Suprapubic skin (tissue), 4 donors: ENCODE results near the gene FAM193A. TPM values are rescaled to one million over a fixed set of nuclear protein-coding genes. Genes with fewer than 3 reads are reported as not detected.

Source experiments
- DNase-seq, 2 donors: peaks; one replicate each; pipeline ENCODE4 v3.0.0-alpha.2; 2019; ENCODE audit warnings: low spot score in 2 of 2
- H3K27ac ChIP-seq: fragments of 200-600 bp; sonication (generic); one replicate; pipeline ENCODE4 v1.5.1; 2019
- H3K27me3 ChIP-seq: fragments of 200-600 bp; sonication (generic); one replicate; pipeline ENCODE4 v1.5.1; 2019
- H3K36me3 ChIP-seq: fragments of 200-600 bp; sonication (generic); one replicate; pipeline ENCODE4 v1.5.1; 2019
- H3K4me1 ChIP-seq: fragments of 200-600 bp; sonication (generic); one replicate; pipeline ENCODE4 v1.5.1; 2019
- H3K4me3 ChIP-seq: fragments of 200-600 bp; sonication (generic); one replicate; pipeline ENCODE4 v1.5.1; 2019; ENCODE audit warnings: mild to moderate bottlenecking
- H3K9me3 ChIP-seq: fragments of 200-600 bp; sonication (generic); one replicate; pipeline ENCODE4 v1.5.1; 2019
- EP300 ChIP-seq: sonication (generic); formaldehyde crosslinking; IDR thresholded peaks from one replicate; pipeline ENCODE4 v1.6.1; 2017; ENCODE audit warnings: antibody characterized with exemption
- POLR2A ChIP-seq, 2 donors: fragments of 450-650 bp; IDR thresholded peaks; one replicate each; pipeline ENCODE4 v1.6.1; 2017; ENCODE audit warnings: antibody characterized with exemption in 2 of 2, mild to moderate bottlenecking in 2 of 2, moderate library complexity in 2 of 2
- POLR2AphosphoS5 ChIP-seq, 3 donors: sonication (generic); formaldehyde crosslinking; IDR thresholded peaks; one replicate each; pipeline ENCODE4 v1.6.1; 2017; ENCODE audit warnings: antibody characterized with exemption in 3 of 3
- WGBS: methylation state at CpG from one replicate; pipeline ENCODE4 v1.1.5; 2018; 5-methylcytosine and 5-hydroxymethylcytosine counted together
- total RNA-seq, 4 donors: library from RNA; depleted of rRNA; stranded (reverse); fragments of >200 nt; gene quantifications; one replicate each; pipeline ENCODE4 v1.1.0, GENCODE V29; 2016
- TF ChIP-seq, protein P1 (sequence below), 2 donors: fragments of 200-600 bp in 1 of 2; fragments of 450-650 bp in 1 of 2; sonication (generic) in 1 of 2; IDR thresholded peaks; one replicate each; pipeline ENCODE4 v1.5.1; 2016 to 2019; ENCODE audit warnings: antibody characterized with exemption in 2 of 2, mild to moderate bottlenecking in 1 of 2, moderate library complexity in 1 of 2

Gene FAM193A
- total RNA-seq, 4 donors from 2014 or later: 23.6 to 45.0 (median 29.3) TPM

DNA sequence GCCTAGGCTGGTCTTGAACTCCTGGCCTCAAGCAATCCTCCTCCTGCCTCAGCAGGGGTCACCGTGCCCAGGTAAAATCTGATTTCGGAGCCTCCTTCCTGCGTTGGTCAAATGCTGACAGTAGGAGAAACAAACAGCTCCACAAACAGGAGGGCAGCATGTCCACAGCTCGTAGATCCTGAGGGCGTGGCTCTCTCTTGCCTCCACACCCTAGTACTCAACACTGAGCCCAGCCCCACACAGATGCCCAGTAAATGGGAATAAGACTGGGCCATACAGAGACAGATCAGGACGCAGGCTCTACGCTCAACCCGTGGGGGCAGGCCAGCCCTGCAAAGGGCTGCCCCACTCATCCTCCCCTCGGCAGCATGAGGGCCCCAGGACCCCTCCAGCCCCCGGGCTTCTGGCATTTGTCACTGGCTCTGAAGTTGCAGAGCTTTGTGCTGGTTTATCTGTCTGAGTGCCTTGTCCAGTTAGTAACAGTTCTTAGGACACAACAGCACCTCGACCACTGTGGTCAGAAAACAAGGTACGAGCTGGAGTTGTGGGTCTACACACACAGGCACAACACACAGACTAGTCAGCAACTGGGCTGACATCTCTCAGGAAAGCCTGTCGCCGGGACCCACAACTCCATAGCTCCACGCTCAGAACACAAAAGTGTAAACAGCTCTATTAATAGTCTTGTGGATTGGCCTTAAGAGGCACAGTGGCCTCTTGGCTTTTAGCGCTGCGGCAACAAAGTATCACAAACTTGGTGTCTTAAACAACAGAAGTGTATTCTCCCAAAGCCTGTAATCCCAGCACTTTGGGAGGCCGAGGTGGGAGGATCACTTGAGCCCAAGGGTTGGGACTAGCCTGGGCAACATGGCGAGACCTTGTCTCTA, 214.5 kb downstream of the FAM193A start:
- TF ChIP-seq POLR2A (IDR thresholded peaks at IDR 0.05): no peak
- no peak for TF ChIP-seq POLR2AphosphoS5 (IDR thresholded peaks at IDR 0.05)
- TF ChIP-seq, protein P1, sequence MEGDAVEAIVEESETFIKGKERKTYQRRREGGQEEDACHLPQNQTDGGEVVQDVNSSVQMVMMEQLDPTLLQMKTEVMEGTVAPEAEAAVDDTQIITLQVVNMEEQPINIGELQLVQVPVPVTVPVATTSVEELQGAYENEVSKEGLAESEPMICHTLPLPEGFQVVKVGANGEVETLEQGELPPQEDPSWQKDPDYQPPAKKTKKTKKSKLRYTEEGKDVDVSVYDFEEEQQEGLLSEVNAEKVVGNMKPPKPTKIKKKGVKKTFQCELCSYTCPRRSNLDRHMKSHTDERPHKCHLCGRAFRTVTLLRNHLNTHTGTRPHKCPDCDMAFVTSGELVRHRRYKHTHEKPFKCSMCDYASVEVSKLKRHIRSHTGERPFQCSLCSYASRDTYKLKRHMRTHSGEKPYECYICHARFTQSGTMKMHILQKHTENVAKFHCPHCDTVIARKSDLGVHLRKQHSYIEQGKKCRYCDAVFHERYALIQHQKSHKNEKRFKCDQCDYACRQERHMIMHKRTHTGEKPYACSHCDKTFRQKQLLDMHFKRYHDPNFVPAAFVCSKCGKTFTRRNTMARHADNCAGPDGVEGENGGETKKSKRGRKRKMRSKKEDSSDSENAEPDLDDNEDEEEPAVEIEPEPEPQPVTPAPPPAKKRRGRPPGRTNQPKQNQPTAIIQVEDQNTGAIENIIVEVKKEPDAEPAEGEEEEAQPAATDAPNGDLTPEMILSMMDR (IDR thresholded peaks at IDR 0.05): no peak
- TF ChIP-seq EP300: no peak
- Histone ChIP-seq H3K27me3 (no peaks in the 10 kb centered on the region), H3K4me1 (peaks cover 40% of the 10 kb centered on the region), H3K27ac (no peak overlapping the region), H3K4me3 (no peak overlapping the region), H3K36me3 (peaks cover 24% of the 10 kb centered on the region), H3K9me3 (no peaks in the 10 kb centered on the region)
- WGBS: 80% methylated on average over 19 of the region's 19 CpGs
- DNase-seq: no peak

DNA sequence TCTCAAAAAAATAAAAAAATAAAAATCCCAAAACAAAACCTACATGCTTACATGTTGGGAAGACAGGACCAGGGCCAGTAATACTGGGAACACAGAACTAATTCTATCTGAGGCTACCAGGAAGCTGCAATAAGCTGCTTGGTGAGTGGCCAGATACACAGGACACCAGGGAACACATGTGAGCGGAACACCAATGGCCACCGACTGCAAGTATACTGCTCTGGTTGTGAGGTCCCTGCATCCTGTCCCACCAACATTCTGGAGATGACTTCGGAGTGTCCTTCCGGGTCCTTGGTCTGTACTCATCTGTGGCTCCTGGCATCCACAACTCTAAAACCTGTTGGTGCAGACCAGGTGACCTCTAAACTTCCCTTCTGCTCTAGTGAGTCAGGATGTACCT, 217.0 kb downstream of the FAM193A start:
- Histone ChIP-seq H3K27me3 (no peaks in the 10 kb centered on the region), H3K36me3 (peaks cover 5% of the 10 kb centered on the region), H3K4me1 (peaks cover 40% of the 10 kb centered on the region), H3K4me3 (no peak overlapping the region), H3K27ac (no peak overlapping the region), H3K9me3 (no peaks in the 10 kb centered on the region)
- DNase-seq: no peak
- TF ChIP-seq POLR2AphosphoS5 (IDR thresholded peaks at IDR 0.05): no peak
- 64% methylated on average over 4 of the region's 4 CpGs for WGBS

DNA sequence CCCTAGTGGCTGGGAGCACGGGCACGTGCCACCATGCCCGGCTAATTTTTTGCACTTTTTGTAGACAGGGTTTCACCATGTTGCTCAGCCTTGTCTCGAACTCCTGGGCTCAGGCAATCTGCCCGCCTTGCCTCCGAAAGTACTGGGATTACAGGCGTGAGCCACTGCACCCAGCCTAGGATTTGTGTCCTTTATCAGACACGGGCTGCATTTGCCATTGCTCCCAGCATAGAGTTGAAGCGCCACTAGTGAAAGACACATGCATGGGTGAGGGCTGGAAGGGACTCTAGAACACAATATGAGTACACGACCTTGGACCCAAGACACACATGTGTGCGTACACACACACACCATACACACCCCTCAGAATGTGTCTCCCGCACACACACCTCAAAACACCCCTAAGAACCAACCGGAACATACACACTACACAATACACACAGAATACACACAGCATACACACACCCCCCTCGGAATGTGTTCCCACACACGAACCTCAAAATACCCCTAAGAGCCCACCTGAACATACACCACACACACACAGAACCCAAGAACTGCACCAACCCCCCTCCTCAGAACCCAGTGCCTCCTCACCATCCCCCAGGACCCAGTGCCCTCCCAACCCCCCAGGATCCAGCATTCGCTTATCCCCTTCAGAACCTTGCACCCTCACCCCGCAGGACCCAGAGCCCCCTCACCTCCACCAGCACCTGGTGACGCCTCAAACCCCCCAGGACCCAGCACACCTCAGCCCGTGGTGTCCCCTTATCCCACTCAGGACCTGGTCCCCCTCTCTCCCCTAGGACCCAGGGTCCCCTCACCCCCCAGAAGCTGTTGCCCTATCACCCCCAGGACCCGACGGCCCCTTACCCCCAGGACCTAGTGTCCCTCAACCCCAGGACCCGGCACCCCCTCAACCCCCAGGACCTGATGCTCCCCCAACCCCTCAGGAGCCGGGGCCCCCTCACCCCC, 218.7 kb downstream of the FAM193A start:
- TF ChIP-seq POLR2A (IDR thresholded peaks at IDR 0.05): no peak
- Histone ChIP-seq H3K9me3 (no peaks in the 10 kb centered on the region), H3K4me1 (peaks cover 40% of the 10 kb centered on the region), H3K4me3 (peak overlapping the region; percentile 70), H3K36me3 (peaks cover 5% of the 10 kb centered on the region), H3K27ac (peak overlapping the region; percentile 90), H3K27me3 (no peaks in the 10 kb centered on the region)
- WGBS: 59% methylated on average over 22 of the region's 23 CpGs
- no peak for DNase-seq

DNA sequence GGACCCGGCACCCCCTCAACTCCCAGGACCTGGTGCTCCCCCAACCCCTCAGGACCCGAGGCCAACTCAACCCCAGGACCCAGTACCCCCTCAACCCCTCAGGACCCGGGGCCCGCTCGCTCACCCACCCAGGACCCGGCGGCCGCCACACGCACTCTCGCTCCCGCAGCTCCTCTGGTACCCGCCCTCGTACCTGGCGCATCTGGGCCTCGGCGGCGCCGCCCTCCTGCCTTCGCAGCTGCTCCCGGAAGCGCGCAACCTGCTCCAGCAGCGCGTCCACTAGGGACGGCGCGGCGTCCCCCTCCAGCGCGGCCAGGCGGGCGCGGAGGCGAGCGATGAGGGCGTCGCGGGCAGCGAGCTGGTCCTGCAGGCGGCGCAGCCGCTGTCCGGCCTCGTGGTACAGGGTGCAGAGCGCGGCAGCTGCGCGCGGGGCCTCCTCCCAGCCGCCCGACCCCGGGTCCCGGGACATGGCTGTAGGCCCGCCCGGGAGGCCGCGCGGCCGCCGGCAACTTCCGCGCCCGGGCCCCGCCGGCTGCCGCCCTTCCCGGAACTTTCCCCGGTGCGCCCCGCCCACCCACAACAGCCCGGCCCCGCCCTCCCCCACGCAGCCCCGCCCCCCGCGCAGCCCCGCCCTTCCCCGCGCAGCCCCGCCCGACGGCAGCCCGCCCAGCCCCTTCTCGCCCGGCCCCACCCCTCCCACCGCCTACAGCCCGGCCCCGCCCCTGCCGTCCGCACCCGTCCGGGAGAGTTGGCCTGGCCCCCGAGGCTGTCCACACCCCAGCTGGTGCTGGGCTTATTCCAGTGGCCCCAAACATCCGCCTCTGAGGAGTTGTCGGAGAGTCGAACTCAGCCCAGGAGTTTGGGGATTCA, 219.6 kb downstream of the FAM193A start, which contains the start of gene TNIP2:
Gene TNIP2 (minus strand): TSS at position 516 of the 870 bp plus-strand sequence. CDS start 47 bp downstream, at position 469.
- DNase-seq: peak; percentile 94 to 95
- no peaks in the 10 kb centered on the region for H3K27me3 ChIP-seq
- H3K36me3 ChIP-seq: peaks cover 5% of the 10 kb centered on the region
- WGBS: 3% methylated on average over 21 of the region's 96 CpGs
- TF ChIP-seq EP300 (no peak), POLR2AphosphoS5 (IDR thresholded peaks at IDR 0.05) (peak in 1 of 3 donors; percentile 41), POLR2A (IDR thresholded peaks at IDR 0.05) (peak in 1 of 2 donors; percentile 57)
- TF ChIP-seq, protein P1 (IDR thresholded peaks at IDR 0.05): peak in 1 of 2 donors; percentile 51
- H3K4me1 ChIP-seq: peaks cover 36% of the 10 kb centered on the region
- peak within 1 kb of the TSS; percentile 70 for H3K4me3 ChIP-seq
- no peaks in the 10 kb centered on the region for H3K9me3 ChIP-seq
- H3K27ac ChIP-seq: peak within 1 kb of the TSS; percentile 90

DNA sequence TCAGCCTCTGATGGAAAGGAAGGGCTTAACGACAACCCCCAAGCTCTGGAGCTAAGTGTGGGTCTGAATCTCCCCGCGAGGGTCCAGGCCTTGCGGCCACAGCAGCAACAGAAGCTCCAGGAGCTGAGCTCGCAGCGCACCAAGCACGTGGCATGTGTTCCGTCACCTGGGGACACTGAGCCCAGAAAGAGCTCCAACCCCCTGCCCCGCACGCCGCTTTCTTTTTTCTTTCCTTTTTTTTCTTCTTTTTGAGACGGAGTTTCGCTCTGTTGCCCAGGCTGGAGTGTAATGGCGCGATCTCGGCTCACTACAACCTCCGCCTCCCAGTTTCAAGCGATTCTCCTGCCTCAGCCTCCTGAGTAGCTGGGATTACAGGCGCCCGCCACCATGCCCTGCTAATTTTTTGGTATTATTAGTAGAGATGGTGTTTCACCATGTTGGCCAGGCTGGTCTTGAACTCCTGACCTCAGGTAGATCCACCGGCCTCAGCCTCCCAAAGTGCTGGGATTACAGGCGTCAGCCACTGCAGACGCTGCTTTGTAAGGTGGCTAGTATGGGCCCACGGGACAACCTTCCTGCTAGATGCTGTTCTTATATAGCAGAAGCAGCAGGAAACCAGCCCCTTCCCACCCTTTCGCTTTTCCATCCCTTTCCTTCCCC, 220.4 kb downstream of the FAM193A start:
- Histone ChIP-seq H3K36me3 (peaks cover 5% of the 10 kb centered on the region), H3K27ac (no peak overlapping the region), H3K27me3 (no peaks in the 10 kb centered on the region), H3K9me3 (no peaks in the 10 kb centered on the region), H3K4me3 (peak overlapping the region; percentile 70), H3K4me1 (peaks cover 36% of the 10 kb centered on the region)
- TF ChIP-seq POLR2A (IDR thresholded peaks at IDR 0.05) (no peak), POLR2AphosphoS5 (IDR thresholded peaks at IDR 0.05) (no peak), EP300 (no peak)
- TF ChIP-seq, protein P1 (IDR thresholded peaks at IDR 0.05): no peak
- WGBS: 78% methylated on average over 21 of the region's 25 CpGs
- DNase-seq: no peak
